OCI-LY1 (cell line): Measurements from ENCODE around the gene MAJIN.

Source experiments
- CTCF ChIP-seq: fragments of 200-600 bp; sonication (generic), shearing (Covaris generic); IDR thresholded peaks from 2 replicates; pipeline ENCODE4 v1.5.1; 2017; ENCODE audit warnings: mild to moderate bottlenecking, antibody characterized with exemption, low read length, moderate library complexity, mixed read lengths
- EZH2 ChIP-seq: fragments of 200-600 bp; sonication (generic), shearing (Covaris generic); IDR thresholded peaks from 2 replicates; pipeline ENCODE4 v1.8.0; 2017; ENCODE audit warnings: borderline replicate concordance, mixed run types, mild to moderate bottlenecking, antibody characterized with exemption, low read length, moderate library complexity, mixed read lengths

- TF ChIP-seq CTCF (no peak), EZH2 (no peak)
Observed at GRCh38 chr11:64900774-64901173, 71.1 kb downstream of the MAJIN start.
